ENCODE results near the gene ZNF333. TPM values are rescaled to one million over a fixed set of nuclear protein-coding genes. Genes with fewer than 3 reads are reported as not detected.
"Not testable (repeated sequence)": the region's sequence is repeated elsewhere in the genome, so short reads cannot be mapped to it uniquely, and the experiment has no call there.

ZNF333 gene
- total and polyA plus RNA-seq, 2 donors (not counting 3 experiments of a cell fraction or from before 2014, with no cell fraction given): 11.1 to 19.7 TPM

DNA sequence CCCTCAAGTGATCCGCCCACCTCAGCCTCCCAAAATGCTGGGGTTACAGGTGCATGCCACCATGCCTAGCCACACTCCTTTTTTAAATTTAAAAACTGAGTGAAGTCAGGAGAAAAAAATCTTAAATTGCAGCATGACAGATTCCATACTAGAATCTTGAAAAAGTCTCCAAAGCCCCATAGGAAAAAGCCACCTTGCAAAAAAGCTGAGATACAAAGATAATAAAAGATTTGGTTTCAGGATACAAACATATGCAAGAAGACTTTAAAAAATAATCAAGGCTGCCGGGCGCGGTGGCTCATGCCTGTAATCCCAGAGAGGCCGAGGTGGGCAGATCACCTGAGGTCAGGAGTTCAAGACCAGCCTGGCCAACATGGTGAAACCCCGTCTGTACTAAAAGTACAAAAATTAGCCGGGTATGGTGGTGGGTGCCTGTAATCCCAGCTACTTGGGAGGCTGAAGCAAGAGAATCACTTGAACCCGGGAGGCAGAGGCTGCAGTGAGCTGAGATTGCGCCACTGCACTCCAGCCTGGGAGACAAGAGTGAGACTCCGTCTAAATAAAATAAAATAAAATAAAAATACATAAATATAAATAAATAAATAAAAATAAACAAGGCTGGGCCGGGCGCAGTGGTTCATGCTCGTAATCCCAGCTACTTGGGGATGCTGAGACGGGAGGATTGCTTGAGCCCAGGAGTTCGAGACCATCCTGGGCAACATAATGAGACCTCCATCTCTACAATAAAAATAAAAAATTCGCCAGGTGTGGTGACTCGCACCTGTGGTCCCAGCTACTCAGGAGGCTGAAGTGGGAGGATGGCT, 92.1 kb downstream of the ZNF333 start:
- CTCF ChIA-PET; dilution Hi-C loops (cut with MboI; ENCODE audit: extremely low pct_ligation_motif_present, low sequenced_read_pairs); FAIRE-seq; H3K36me3 ChIP-seq (ENCODE audit: control insufficient read depth in 2 of 2, extremely low read depth in 1 of 2, insufficient read depth in 2 of 2, low read length in 2 of 2); BruUV-seq (replicated peaks); H3K27ac ChIP-seq (ENCODE audit: insufficient read depth, low read depth, low read length); H3K4me1 ChIP-seq (ENCODE audit: control insufficient read depth, extremely low read depth, insufficient read depth, low read length); intact Hi-C loops (cut with micrococcal nuclease); DNase-seq (ENCODE audit: low read depth, low spot score); H3K9me3 ChIP-seq (replicated peaks; ENCODE audit: control insufficient read depth, insufficient read depth, low read length); H3K27me3 ChIP-seq (ENCODE audit: control insufficient read depth in 2 of 2, insufficient read depth in 2 of 2, low read length in 2 of 2); H4K20me1 ChIP-seq (replicated peaks; ENCODE audit: control insufficient read depth, extremely low read depth, insufficient read depth, low read length); H3K4me3 ChIP-seq (replicated peaks in 1 of 3; ENCODE audit: insufficient read depth in 1 of 3, low read depth in 1 of 3, low read length in 3 of 3); POLR2A ChIA-PET; H3K9ac ChIP-seq (replicated peaks; ENCODE audit: extremely low read depth, insufficient read depth, low read length); H2AFZ ChIP-seq (ENCODE audit: low read depth, low read length); H3K79me2 ChIP-seq (ENCODE audit: control insufficient read depth, insufficient read depth, low read length); H3K9me1 ChIP-seq (replicated peaks; ENCODE audit: control insufficient read depth, extremely low read depth, insufficient read depth, low read length); H3K4me2 ChIP-seq (ENCODE audit: insufficient read depth, low read length): not testable (repeated sequence)

DNA sequence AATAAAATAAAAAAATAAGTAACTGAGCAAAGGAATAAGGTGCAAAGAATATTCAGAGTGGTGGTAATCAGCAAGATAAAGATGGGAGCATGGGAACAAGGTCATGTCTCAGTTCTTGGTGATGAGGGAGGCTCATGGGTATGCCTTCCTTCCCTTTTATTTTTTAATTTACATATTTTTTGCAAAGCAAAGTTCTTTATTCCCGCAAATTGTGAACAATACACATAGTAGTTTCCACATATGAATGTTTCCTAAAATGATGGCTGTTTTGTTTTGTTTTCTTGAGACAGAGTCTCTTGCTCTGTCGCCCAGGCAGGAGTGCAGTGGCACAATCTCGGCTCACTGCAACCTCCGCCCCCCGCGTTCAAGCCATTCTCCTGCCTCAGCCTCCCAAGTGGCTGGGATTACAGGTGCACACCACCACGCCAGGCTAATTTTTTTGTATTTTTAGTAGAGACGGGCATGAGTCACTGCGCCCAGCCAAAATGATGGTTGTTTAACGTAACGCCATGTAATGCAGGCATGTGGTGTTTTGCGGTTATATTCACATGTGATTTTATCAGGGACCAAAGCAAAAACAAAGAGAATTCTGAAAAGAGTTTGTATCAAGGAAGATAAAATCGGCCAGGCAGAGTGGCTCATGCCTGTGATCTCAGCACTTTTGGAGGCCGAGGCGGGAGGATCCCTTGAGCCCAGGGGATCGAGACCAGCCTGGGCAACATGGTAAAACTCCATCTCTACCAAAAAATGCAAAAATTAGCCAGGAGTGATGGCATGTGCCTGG, 93.0 kb downstream of the ZNF333 start:
- no peaks in the 10 kb centered on the region for H3K9me1 ChIP-seq (replicated peaks; ENCODE audit: control insufficient read depth, extremely low read depth, insufficient read depth, low read length)
- H4K20me1 ChIP-seq (replicated peaks; ENCODE audit: control insufficient read depth, extremely low read depth, insufficient read depth, low read length): no peaks in the 10 kb centered on the region
- H3K4me2 ChIP-seq (ENCODE audit: insufficient read depth, low read length): no peak overlapping the region
- H3K9me3 ChIP-seq (replicated peaks; ENCODE audit: control insufficient read depth, insufficient read depth, low read length): no peaks in the 10 kb centered on the region
- no peak for DNase-seq (ENCODE audit: low read depth, low spot score)
- FAIRE-seq: no peak
- no peaks in the 10 kb centered on the region for H3K79me2 ChIP-seq (ENCODE audit: control insufficient read depth, insufficient read depth, low read length)
- H3K36me3 ChIP-seq (ENCODE audit: control insufficient read depth in 2 of 2, extremely low read depth in 1 of 2, insufficient read depth in 2 of 2, low read length in 2 of 2): no peaks in the 10 kb centered on the region
- TF ChIP-seq, protein P1, sequence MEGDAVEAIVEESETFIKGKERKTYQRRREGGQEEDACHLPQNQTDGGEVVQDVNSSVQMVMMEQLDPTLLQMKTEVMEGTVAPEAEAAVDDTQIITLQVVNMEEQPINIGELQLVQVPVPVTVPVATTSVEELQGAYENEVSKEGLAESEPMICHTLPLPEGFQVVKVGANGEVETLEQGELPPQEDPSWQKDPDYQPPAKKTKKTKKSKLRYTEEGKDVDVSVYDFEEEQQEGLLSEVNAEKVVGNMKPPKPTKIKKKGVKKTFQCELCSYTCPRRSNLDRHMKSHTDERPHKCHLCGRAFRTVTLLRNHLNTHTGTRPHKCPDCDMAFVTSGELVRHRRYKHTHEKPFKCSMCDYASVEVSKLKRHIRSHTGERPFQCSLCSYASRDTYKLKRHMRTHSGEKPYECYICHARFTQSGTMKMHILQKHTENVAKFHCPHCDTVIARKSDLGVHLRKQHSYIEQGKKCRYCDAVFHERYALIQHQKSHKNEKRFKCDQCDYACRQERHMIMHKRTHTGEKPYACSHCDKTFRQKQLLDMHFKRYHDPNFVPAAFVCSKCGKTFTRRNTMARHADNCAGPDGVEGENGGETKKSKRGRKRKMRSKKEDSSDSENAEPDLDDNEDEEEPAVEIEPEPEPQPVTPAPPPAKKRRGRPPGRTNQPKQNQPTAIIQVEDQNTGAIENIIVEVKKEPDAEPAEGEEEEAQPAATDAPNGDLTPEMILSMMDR (IDR thresholded peaks at IDR 0.05; ENCODE audit: extremely low read depth in 1 of 2, insufficient read depth in 1 of 2, low read depth in 1 of 2, low read length in 2 of 2): no peak
- TF ChIP-seq GATA2 (IDR thresholded peaks at IDR 0.05; ENCODE audit: insufficient read depth, insufficient read length, low read depth, low read length) (no peak), FOS (IDR thresholded peaks at IDR 0.05; ENCODE audit: borderline replicate concordance, insufficient read depth, low read length) (no peak), EZH2 (IDR thresholded peaks at IDR 0.05; ENCODE audit: borderline replicate concordance, low read depth, low read length, severe bottlenecking) (no peak)
- TF ChIP-seq, protein P2, sequence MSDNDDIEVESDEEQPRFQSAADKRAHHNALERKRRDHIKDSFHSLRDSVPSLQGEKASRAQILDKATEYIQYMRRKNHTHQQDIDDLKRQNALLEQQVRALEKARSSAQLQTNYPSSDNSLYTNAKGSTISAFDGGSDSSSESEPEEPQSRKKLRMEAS (IDR thresholded peaks at IDR 0.05; ENCODE audit: insufficient read depth, insufficient read length): no peak
- H3K9ac ChIP-seq (replicated peaks; ENCODE audit: extremely low read depth, insufficient read depth, low read length): no peak overlapping the region
- dilution Hi-C loops (cut with MboI; ENCODE audit: extremely low pct_ligation_motif_present, low sequenced_read_pairs): no loop called here
- no peaks in the 10 kb centered on the region for H3K4me1 ChIP-seq (ENCODE audit: control insufficient read depth, extremely low read depth, insufficient read depth, low read length)
- intact Hi-C loops (cut with micrococcal nuclease): no loop called here
- CTCF ChIA-PET: no interaction called here
- BruUV-seq (replicated peaks): no TSS peak
- POLR2A ChIA-PET: no interaction called here
- no peak overlapping the region for H3K27ac ChIP-seq (ENCODE audit: insufficient read depth, low read depth, low read length)
- no peak overlapping the region for H3K4me3 ChIP-seq (replicated peaks in 1 of 3; ENCODE audit: insufficient read depth in 1 of 3, low read depth in 1 of 3, low read length in 3 of 3)
- H3K27me3 ChIP-seq (ENCODE audit: control insufficient read depth in 2 of 2, insufficient read depth in 2 of 2, low read length in 2 of 2): no peaks in the 10 kb centered on the region
- no peak overlapping the region for H2AFZ ChIP-seq (ENCODE audit: low read depth, low read length)
